SK-N-SH (cell line): ENCODE measurements around the gene SLC5A1. TPM values are rescaled to one million over a fixed set of nuclear protein-coding genes. Genes with fewer than 3 reads are reported as not detected.
"Not testable (repeated sequence)": the region's sequence is repeated elsewhere in the genome, so short reads cannot be mapped to it uniquely, and the experiment has no call there.

Experiments used
- CTCF ChIA-PET: fragments of 300-600, 350-600 bp; formaldehyde crosslinking; extraction: SDS; loops from one replicate; lab custom pipeline; 2021; lab: Yijun Ruan, JAX
- POLR2A ChIA-PET: fragments of 350-600 bp; sonication (Branson Sonifier 250); formaldehyde crosslinking; extraction: SDS; loops from one replicate; lab custom pipeline; 2020; ENCODE audit warnings: antibody characterized with exemption, inconsistent platforms; lab: Yijun Ruan, JAX
- DNase-seq: peaks from one replicate; pipeline ENCODE4 v3.0.0; 2012
- H2AFZ ChIP-seq: fragments of 200-600 bp; sonication (generic); 2 replicates; pipeline ENCODE4 v1.8.1; 2016; ENCODE audit warnings: antibody characterized with exemption, mild to moderate bottlenecking, low read depth
- H3F3A ChIP-seq: fragments of 200-600 bp; sonication (generic); replicated peaks from 2 replicates; pipeline ENCODE3; 2016; ENCODE audit warnings: antibody characterized with exemption, mild to moderate bottlenecking; ENCODE audit not compliant: insufficient read depth
- H3K27ac ChIP-seq, 2 experiments: fragments of 200-500 bp in 1 of 2; fragments of 200-600 bp in 1 of 2; sonication (Bioruptor generic) in 1 of 2; sonication (generic), shearing (Covaris generic) in 1 of 2; 2 replicates each; pipeline versions ENCODE4 v1.5.1 to v1.6.1; 2014 to 2016; ENCODE audit warnings: low read depth in 2 of 2, inconsistent platforms in 1 of 2, low read length in 1 of 2, mild to moderate bottlenecking in 1 of 2, mixed read lengths in 1 of 2
- H3K27me3 ChIP-seq: fragments of 200-600 bp; sonication (generic), shearing (Covaris generic); 2 replicates; pipeline ENCODE4 v1.6.1; 2016; ENCODE audit warnings: mixed run types; ENCODE audit not compliant: insufficient read depth
- H3K36me3 ChIP-seq, 2 experiments: fragments of 200-500 bp in 1 of 2; fragments of 200-600 bp in 1 of 2; sonication (Bioruptor generic) in 1 of 2; sonication (generic) in 1 of 2; replicated peaks in 1 of 2; 2 replicates each; pipeline versions ENCODE3 to v1.5.1; 2014 to 2016; ENCODE audit warnings: low read length in 1 of 2, mild to moderate bottlenecking in 1 of 2; ENCODE audit not compliant: insufficient read depth in 2 of 2, control insufficient read depth in 1 of 2
- H3K4me1 ChIP-seq, 2 experiments: fragments of 200-500 bp in 1 of 2; fragments of 200-600 bp in 1 of 2; sonication (Bioruptor generic) in 1 of 2; sonication (generic), shearing (Covaris generic) in 1 of 2; 2 replicates each; pipeline versions ENCODE4 v1.5.1 to v1.6.1; 2014 to 2016; ENCODE audit warnings: low read depth in 1 of 2, low read length in 1 of 2, mixed run types in 1 of 2; ENCODE audit not compliant: insufficient read depth in 2 of 2, control insufficient read depth in 1 of 2
- H3K4me2 ChIP-seq: fragments of 200-600 bp; sonication (generic), shearing (Covaris generic); 2 replicates; pipeline ENCODE4 v1.6.1; 2017; ENCODE audit warnings: mixed run types
- H3K4me3 ChIP-seq, 2 experiments: fragments of 200-500 bp in 1 of 2; fragments of 200-600 bp in 1 of 2; sonication (Bioruptor generic) in 1 of 2; sonication (generic), shearing (Covaris generic) in 1 of 2; 2 replicates each; pipeline versions ENCODE4 v1.5.1 to v1.8.1; 2014 to 2016; ENCODE audit warnings: low read depth in 2 of 2, inconsistent platforms in 1 of 2, low read length in 1 of 2, mild to moderate bottlenecking in 1 of 2, mixed read lengths in 1 of 2, moderate library complexity in 1 of 2
- H3K79me2 ChIP-seq: fragments of 200-600 bp; sonication (generic); 2 replicates; pipeline ENCODE4 v1.8.1; 2017; ENCODE audit warnings: mild to moderate bottlenecking; ENCODE audit not compliant: insufficient read depth
- H3K9ac ChIP-seq: fragments of 200-600 bp; sonication (generic); 2 replicates; pipeline ENCODE4 v1.6.1; 2017; ENCODE audit warnings: mixed run types
- H3K9me2 ChIP-seq: fragments of 200-600 bp; sonication (generic); 2 replicates; pipeline ENCODE4 v1.6.1; 2017; ENCODE audit warnings: mixed run types
- H3K9me3 ChIP-seq: fragments of 200-600 bp; sonication (generic); 2 replicates; pipeline ENCODE4 v1.6.1; 2017; ENCODE audit warnings: mixed run types, mild to moderate bottlenecking, moderate library complexity
- H4K20me1 ChIP-seq: fragments of 200-600 bp; sonication (generic); 2 replicates; pipeline ENCODE4 v1.6.1; 2017; ENCODE audit warnings: mild to moderate bottlenecking, mixed run types; ENCODE audit not compliant: insufficient read depth
- CTCF ChIP-seq: fragments of 200-600 bp; sonication (generic); IDR thresholded peaks from 2 replicates; pipeline ENCODE4 v1.6.1; 2017; ENCODE audit warnings: antibody characterized with exemption, mild to moderate bottlenecking, moderate library complexity
- RFX5 ChIP-seq: IDR thresholded peaks from 2 replicates; pipeline ENCODE4 v1.6.1; 2012; ENCODE audit warnings: mild to moderate bottlenecking, improper control_type of control experiment, low read length
- RXRA ChIP-seq: IDR thresholded peaks from 2 replicates; pipeline ENCODE4 v1.4.0; 2012; ENCODE audit warnings: low read depth, mild to moderate bottlenecking, borderline replicate concordance
- SIN3A ChIP-seq: IDR thresholded peaks from 2 replicates; pipeline ENCODE4 v1.6.1; 2012; ENCODE audit warnings: low read depth, mild to moderate bottlenecking, low read length, moderate library complexity, borderline replicate concordance
- USF1 ChIP-seq: IDR thresholded peaks from 2 replicates; pipeline ENCODE4 v1.4.0; 2012; ENCODE audit warnings: low read depth, borderline replicate concordance
- USF2 ChIP-seq: fragments of 150-350 bp; IDR thresholded peaks from 2 replicates; pipeline ENCODE4 v1.6.1; 2017; ENCODE audit warnings: antibody characterized with exemption, low read length, low read depth, borderline replicate concordance
- YY1 ChIP-seq: IDR thresholded peaks from 2 replicates; pipeline ENCODE4 v1.4.0; 2012; ENCODE audit warnings: low read depth, mild to moderate bottlenecking
- WGBS: methylation state at CpG from one replicate; pipeline ENCODE4 v1.1.6; 2017; ENCODE audit warnings: low lambda C conversion rate; 5-methylcytosine and 5-hydroxymethylcytosine counted together
- polyA plus RNA-seq, 3 experiments: library from polyadenylated mRNA; depleted of rRNA; stranded (reverse); fragments of >200 nt; gene quantifications; 2 replicates each; pipeline ENCODE4 v1.2.3, GENCODE V29; 2012
- small RNA-seq, 7 experiments: library from RNA; depleted of rRNA; stranded (forward); fragments of <200 nt; gene quantifications; one replicate each; pipeline ENCODE3, GENCODE V24; 2012

The SLC5A1 gene
- polyA plus RNA-seq, 1 of the 3 experiments (the other 2 are of a cell fraction): not detected

- H3K79me2 ChIP-seq: no peaks in the 10 kb centered on the region
- no peaks in the 10 kb centered on the region for H3K36me3 ChIP-seq
- H3F3A ChIP-seq: no peaks in the 10 kb centered on the region
- TF ChIP-seq USF1 (no peak), SIN3A (no peak), USF2 (no peak), CTCF (no peak), YY1 (no peak), RFX5 (no peak), RXRA (no peak)
- H3K9me2 ChIP-seq: no peaks in the 10 kb centered on the region
- no peak within 1 kb of the TSS for H3K4me2 ChIP-seq
- H4K20me1 ChIP-seq: no peaks in the 10 kb centered on the region
- POLR2A ChIA-PET: no interaction called here
- H3K27me3 ChIP-seq: no peaks in the 10 kb centered on the region
- H3K4me3 ChIP-seq: no peak within 1 kb of the TSS
- H2AFZ ChIP-seq: no peak within 1 kb of the TSS
- no peaks in the 10 kb centered on the region for H3K9me3 ChIP-seq
- H3K27ac ChIP-seq: no peak within 1 kb of the TSS
- CTCF ChIA-PET: no interaction called here
- H3K4me1 ChIP-seq: no peaks in the 10 kb centered on the region
- H3K9ac ChIP-seq: no peak within 1 kb of the TSS
- WGBS: 38% methylated on average over 8 of the region's 12 CpGs
- no peak for DNase-seq
Observed at GRCh38 chr22:32158712-32159533, 115.9 kb downstream of the SLC5A1 start, which contains the start of gene C22orf42. Gene C22orf42 (minus strand): TSS chr22:32159303. CDS start chr22:32159215, 88 bp downstream.

GRCh38 chr22:32160411-32160810, 117.3 kb downstream of the SLC5A1 start:
- H3F3A ChIP-seq, H3K9ac ChIP-seq, H3K27ac ChIP-seq, CTCF ChIA-PET, POLR2A ChIA-PET, H3K4me1 ChIP-seq, DNase-seq, H3K27me3 ChIP-seq, H3K9me2 ChIP-seq, H3K36me3 ChIP-seq, H3K4me2 ChIP-seq, H3K79me2 ChIP-seq, H2AFZ ChIP-seq, H3K9me3 ChIP-seq, H4K20me1 ChIP-seq, H3K4me3 ChIP-seq: not testable (repeated sequence)
- 66% methylated on average over 5 of the region's 5 CpGs for WGBS

Small RNA genes lying within 50 kb of the gene (small RNA-seq; reads per million reads assigned to genes)
- gene AP1B1P2: 0 reads per million in 7 experiments

Other genes starting within 250 kb of the SLC5A1 start
- 87.4 and 102 TPM in 2 replicates for gene YWHAH, start 98.7 kb upstream of the SLC5A1 start, polyA plus RNA-seq (2012; rRNA removed)
- gene C22orf42, start 116.0 kb downstream of the SLC5A1 start, polyA plus RNA-seq (2012; rRNA removed): not detected in 2 replicates
- gene RFPL2, start 161.8 kb downstream of the SLC5A1 start, polyA plus RNA-seq (2012; rRNA removed): 0.05 and 0.06 TPM in 2 replicates
- 0.15 and 0.18 TPM in 2 replicates for gene SLC5A4, start 212.1 kb downstream of the SLC5A1 start, polyA plus RNA-seq (2012; rRNA removed)